Daoy (cell line): ENCODE results near the gene ABLIM2. TPM values are rescaled to one million over a fixed set of nuclear protein-coding genes. Genes with fewer than 3 reads are reported as not detected.

Experiments used
- DNase-seq: peaks from one replicate; pipeline ENCODE4 v3.0.0-alpha.2; 2015; ENCODE audit warnings: low read depth
- total RNA-seq: library from RNA; depleted of rRNA; stranded (reverse); fragments of >200 nt; shearing (Covaris generic); gene quantifications from 2 replicates; pipeline ENCODE4 v1.2.3, GENCODE V29; 2014

ABLIM2 gene
- total RNA-seq, 1 experiment from 2014 or later = 0.23 TPM

- no peak for DNase-seq
Measured at GRCh38 chr4:8175686-8176085, 17.1 kb upstream of the ABLIM2 start.

- DNase-seq = no peak
Measured at GRCh38 chr4:8174970-8175369, 16.4 kb upstream of the ABLIM2 start.

- no peak for DNase-seq
Measured at GRCh38 chr4:8173492-8174242, 15.1 kb upstream of the ABLIM2 start.

- no peak for DNase-seq
Measured at GRCh38 chr4:8171984-8172924, 13.6 kb upstream of the ABLIM2 start.

- no peak for DNase-seq
Measured at GRCh38 chr4:8171266-8171665, 12.7 kb upstream of the ABLIM2 start.

- no peak for DNase-seq
Measured at GRCh38 chr4:8170341-8170740, 11.7 kb upstream of the ABLIM2 start.

GRCh38 chr4:8169763-8170162 lies 11.2 kb upstream of the ABLIM2 start:
- DNase-seq = no peak

- DNase-seq = no peak
Measured at GRCh38 chr4:8168832-8169598, 10.4 kb upstream of the ABLIM2 start.

- DNase-seq = no peak
Measured at GRCh38 chr4:8168232-8168631, 9.6 kb upstream of the ABLIM2 start.

GRCh38 chr4:8167815-8168214 lies 9.2 kb upstream of the ABLIM2 start:
- no peak for DNase-seq

- DNase-seq = no peak
Measured at GRCh38 chr4:8167291-8167690, 8.7 kb upstream of the ABLIM2 start.

GRCh38 chr4:8165374-8165896 lies 6.8 kb upstream of the ABLIM2 start:
- no peak for DNase-seq

GRCh38 chr4:8164687-8165086 lies 6.1 kb upstream of the ABLIM2 start:
- no peak for DNase-seq

- no peak for DNase-seq
Measured at GRCh38 chr4:8164194-8164565, 5.6 kb upstream of the ABLIM2 start.

GRCh38 chr4:8163436-8164193 lies 5.0 kb upstream of the ABLIM2 start:
- DNase-seq = no peak

GRCh38 chr4:8163026-8163425 lies 4.4 kb upstream of the ABLIM2 start:
- DNase-seq = no peak

- no peak for DNase-seq
Measured at GRCh38 chr4:8162625-8163024, 4.0 kb upstream of the ABLIM2 start.

GRCh38 chr4:8160572-8160971 lies 2.0 kb upstream of the ABLIM2 start:
- no peak for DNase-seq

- DNase-seq = no peak
Measured at GRCh38 chr4:8160233-8160560, 1.6 kb upstream of the ABLIM2 start.

GRCh38 chr4:8159537-8160232 lies 1.1 kb upstream of the ABLIM2 start:
- no peak for DNase-seq
